K562 (cell line): Measurements from ENCODE around the gene CLP1. TPM values are rescaled to one million over a fixed set of nuclear protein-coding genes. Genes with fewer than 3 reads are reported as not detected.

Source experiments
- BRCA1 ChIP-seq, 2 experiments: fragments of 450-650 bp in 1 of 2; sonication (generic) in 1 of 2; formaldehyde crosslinking in 1 of 2; IDR thresholded peaks; 2 replicates each; pipeline versions ENCODE4 v1.5.0 to v1.6.1; 2017 to 2020; ENCODE audit warnings: mild to moderate bottlenecking in 1 of 2, missing genetic modification reagents in 1 of 2
- CBX5 ChIP-seq: IDR thresholded peaks from 2 replicates; pipeline ENCODE4 v1.6.1; 2014; ENCODE audit warnings: low read depth, borderline replicate concordance
- ETV5 ChIP-seq: sonication (generic); formaldehyde crosslinking; IDR thresholded peaks from 2 replicates; pipeline ENCODE4 v1.4.0; 2020; ENCODE audit warnings: low read depth, mild to moderate bottlenecking, missing genetic modification reagents
- FIP1L1 ChIP-seq: fragments of 200-400 bp; formaldehyde crosslinking; IDR thresholded peaks from 2 replicates; pipeline ENCODE4 v1.6.1; 2018; ENCODE audit warnings: mild to moderate bottlenecking, low read depth, low read length; ENCODE audit not compliant: poor library complexity, severe bottlenecking
- FOXK2 ChIP-seq, 2 experiments: fragments of 450-650 bp; IDR thresholded peaks in 1 of 2; conservative IDR thresholded peaks in 1 of 2; 2 replicates each; pipeline ENCODE4 v1.6.1; 2016; ENCODE audit warnings: low read depth in 2 of 2, mild to moderate bottlenecking in 1 of 2
- HEY1 ChIP-seq: fragments of 250-450 bp; sonication (Bioruptor Pico); IDR thresholded peaks from 2 replicates; pipeline ENCODE4 v1.5.0; 2020; ENCODE audit warnings: mild to moderate bottlenecking, moderate library complexity, borderline replicate concordance
- HMG20B ChIP-seq: fragments of 250-450 bp; sonication (Bioruptor Pico); IDR thresholded peaks from 2 replicates; pipeline ENCODE4 v1.5.0; 2021; ENCODE audit warnings: mild to moderate bottlenecking
- PYGO2 ChIP-seq: fragments of 450-650 bp; IDR thresholded peaks from 2 replicates; pipeline ENCODE4 v1.6.1; 2016; ENCODE audit warnings: mild to moderate bottlenecking, missing genetic modification characterization, moderate library complexity, missing compliant biosample characterization
- THAP12 ChIP-seq: fragments of 250-450 bp; sonication (Bioruptor Pico); IDR thresholded peaks from 2 replicates; pipeline ENCODE4 v1.9.0; 2021; ENCODE audit warnings: mild to moderate bottlenecking, inconsistent platforms
- ZBTB33 ChIP-seq: sonication (generic); formaldehyde crosslinking; IDR thresholded peaks from 2 replicates; pipeline ENCODE4 v1.8.1; 2023; ENCODE audit warnings: mild to moderate bottlenecking, missing genetic modification reagents
- ZEB2 ChIP-seq: fragments of 450-650 bp; IDR thresholded peaks from 2 replicates; pipeline ENCODE4 v1.6.1; 2016
- ZNF197 ChIP-seq: fragments of 200-800 bp; sonication (Bioruptor generic); IDR thresholded peaks from 2 replicates; pipeline ENCODE4 v1.6.1; 2016; ENCODE audit warnings: low read depth, missing genetic modification characterization, missing compliant biosample characterization
- ZNF3 ChIP-seq: fragments of 250-450 bp; sonication (Bioruptor Pico); IDR thresholded peaks from 2 replicates; pipeline ENCODE4 v1.5.0; 2021; ENCODE audit warnings: mild to moderate bottlenecking, moderate library complexity
- ZNF780A ChIP-seq: fragments of 250-450 bp; sonication (Bioruptor Pico); IDR thresholded peaks from 2 replicates; pipeline ENCODE4 v1.5.0; 2021; ENCODE audit warnings: mild to moderate bottlenecking
- polyA plus RNA-seq, 8 experiments: library from polyadenylated mRNA; depleted of rRNA in 4 of 8; stranded (reverse) in 5 of 8; unstranded in 3 of 8; fragments of >200 nt; fragmentation: Nextera tagmentation in 2 of 8; fragmentation: Illumina TruSeq in 1 of 8; extraction: Ambion mirVana in 2 of 8; extraction: Trizol in 1 of 8; gene quantifications; 2 replicates each; pipeline versions ENCODE4 v1.2.1 to v1.2.3, GENCODE V29; 2011 to 2014; ENCODE audit warnings: inconsistent platforms in 1 of 8, missing spikeins in 1 of 8
- total RNA-seq, 7 experiments: library from RNA; depleted of rRNA in 6 of 7; stranded (reverse); fragments of >200 nt in 6 of 7; fragmentation: Illumina TruSeq in 2 of 7; extraction: Trizol in 2 of 7; gene quantifications; 2 replicates each; pipeline versions ENCODE4 v1.2.1 to v1.2.3, GENCODE V29; 2011 to 2021; ENCODE audit warnings: low replicate concordance in 1 of 7
- TF ChIP-seq, protein P1 (sequence below): fragments of 450-650 bp; formaldehyde crosslinking; IDR thresholded peaks from 2 replicates; pipeline ENCODE4 v1.4.0; 2020; ENCODE audit warnings: mild to moderate bottlenecking, mixed read lengths
- TF ChIP-seq, protein P2 (sequence below), 3 experiments: IDR thresholded peaks in 2 of 3; conservative IDR thresholded peaks in 1 of 3; 2 replicates each; pipeline ENCODE4 v1.5.1; 2011 to 2012; ENCODE audit warnings: low read length in 3 of 3, mild to moderate bottlenecking in 3 of 3, control low read depth in 2 of 3, improper control_type of control experiment in 1 of 3, inconsistent platforms in 1 of 3, low read depth in 1 of 3, mixed read lengths in 1 of 3, moderate library complexity in 1 of 3; ENCODE audit not compliant: insufficient read depth in 2 of 3
- TF ChIP-seq, protein P3 (sequence below): IDR thresholded peaks from 2 replicates; pipeline ENCODE4 v1.6.1; 2012; ENCODE audit warnings: low read depth, low read length, improper control_type of control experiment, borderline replicate concordance

Gene CLP1
- total and polyA plus RNA-seq, 9 of the 15 experiments (the other 6 are each of a cell fraction or from before 2014, with no cell fraction given): 19.1 to 46.2 (median 27.8) TPM

GRCh38 chr11:57647960-57648800 is 9.4 kb upstream of the CLP1 start (continued):
- TF ChIP-seq, protein P1, sequence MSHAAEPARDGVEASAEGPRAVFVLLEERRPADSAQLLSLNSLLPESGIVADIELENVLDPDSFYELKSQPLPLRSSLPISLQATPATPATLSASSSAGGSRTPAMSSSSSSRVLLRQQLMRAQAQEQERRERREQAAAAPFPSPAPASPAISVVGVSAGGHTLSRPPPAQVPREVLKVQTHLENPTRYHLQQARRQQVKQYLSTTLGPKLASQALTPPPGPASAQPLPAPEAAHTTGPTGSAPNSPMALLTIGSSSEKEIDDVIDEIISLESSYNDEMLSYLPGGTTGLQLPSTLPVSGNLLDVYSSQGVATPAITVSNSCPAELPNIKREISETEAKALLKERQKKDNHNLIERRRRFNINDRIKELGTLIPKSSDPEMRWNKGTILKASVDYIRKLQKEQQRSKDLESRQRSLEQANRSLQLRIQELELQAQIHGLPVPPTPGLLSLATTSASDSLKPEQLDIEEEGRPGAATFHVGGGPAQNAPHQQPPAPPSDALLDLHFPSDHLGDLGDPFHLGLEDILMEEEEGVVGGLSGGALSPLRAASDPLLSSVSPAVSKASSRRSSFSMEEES (CRISPR knock-in tag): no peak
- TF ChIP-seq THAP12 (CRISPR knock-in tag) (peak; percentile 61; the same call in 1 of the 2 replicates), ZBTB33 (no peak), FIP1L1 (no peak), CBX5 (no peak), ZNF780A (no peak), FOXK2 (conservative IDR thresholded peaks at IDR 0.05 in 1 of 2, IDR thresholded peaks at IDR 0.05 in 1 of 2; ENCODE audit: low read depth in 2 of 2) (no peak), HEY1 (CRISPR knock-in tag) (no peak), ETV5 (peak; percentile 74), PYGO2 (tag) (no peak), ZNF3 (CRISPR knock-in tag) (no peak), HMG20B (no peak), ZNF197 (CRISPR knock-in tag) (no peak), ZEB2 (peak; percentile 69; the same call in 1 of the 2 replicates), BRCA1 (IDR thresholded peaks at IDR 0.05) (no peak), BRCA1 (CRISPR knock-in tag; IDR thresholded peaks at IDR 0.05) (no peak)
- TF ChIP-seq, protein P2, sequence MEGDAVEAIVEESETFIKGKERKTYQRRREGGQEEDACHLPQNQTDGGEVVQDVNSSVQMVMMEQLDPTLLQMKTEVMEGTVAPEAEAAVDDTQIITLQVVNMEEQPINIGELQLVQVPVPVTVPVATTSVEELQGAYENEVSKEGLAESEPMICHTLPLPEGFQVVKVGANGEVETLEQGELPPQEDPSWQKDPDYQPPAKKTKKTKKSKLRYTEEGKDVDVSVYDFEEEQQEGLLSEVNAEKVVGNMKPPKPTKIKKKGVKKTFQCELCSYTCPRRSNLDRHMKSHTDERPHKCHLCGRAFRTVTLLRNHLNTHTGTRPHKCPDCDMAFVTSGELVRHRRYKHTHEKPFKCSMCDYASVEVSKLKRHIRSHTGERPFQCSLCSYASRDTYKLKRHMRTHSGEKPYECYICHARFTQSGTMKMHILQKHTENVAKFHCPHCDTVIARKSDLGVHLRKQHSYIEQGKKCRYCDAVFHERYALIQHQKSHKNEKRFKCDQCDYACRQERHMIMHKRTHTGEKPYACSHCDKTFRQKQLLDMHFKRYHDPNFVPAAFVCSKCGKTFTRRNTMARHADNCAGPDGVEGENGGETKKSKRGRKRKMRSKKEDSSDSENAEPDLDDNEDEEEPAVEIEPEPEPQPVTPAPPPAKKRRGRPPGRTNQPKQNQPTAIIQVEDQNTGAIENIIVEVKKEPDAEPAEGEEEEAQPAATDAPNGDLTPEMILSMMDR (IDR thresholded peaks at IDR 0.05 in 2 of 3, conservative IDR thresholded peaks at IDR 0.05 in 1 of 3; ENCODE audit: insufficient read depth in 2 of 3, low read depth in 1 of 3, low read length in 3 of 3): no peak
- TF ChIP-seq, protein P3, sequence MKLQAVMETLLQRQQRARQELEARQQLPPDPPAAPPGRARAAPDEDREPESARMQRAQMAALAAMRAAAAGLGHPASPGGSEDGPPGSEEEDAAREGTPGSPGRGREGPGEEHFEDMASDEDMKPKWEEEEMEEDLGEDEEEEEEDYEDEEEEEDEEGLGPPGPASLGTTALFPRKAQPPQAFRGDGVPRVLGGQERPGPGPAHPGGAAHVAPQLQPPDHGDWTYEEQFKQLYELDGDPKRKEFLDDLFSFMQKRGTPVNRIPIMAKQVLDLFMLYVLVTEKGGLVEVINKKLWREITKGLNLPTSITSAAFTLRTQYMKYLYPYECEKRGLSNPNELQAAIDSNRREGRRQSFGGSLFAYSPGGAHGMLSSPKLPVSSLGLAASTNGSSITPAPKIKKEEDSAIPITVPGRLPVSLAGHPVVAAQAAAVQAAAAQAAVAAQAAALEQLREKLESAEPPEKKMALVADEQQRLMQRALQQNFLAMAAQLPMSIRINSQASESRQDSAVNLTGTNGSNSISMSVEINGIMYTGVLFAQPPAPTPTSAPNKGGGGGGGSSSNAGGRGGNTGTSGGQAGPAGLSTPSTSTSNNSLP: 0 out of 2 replicates have a peak, but pooled peaks have one; percentile 32
